HG02798 (cell line): ENCODE measurements around the gene PRSS38.

Source experiments
- ATAC-seq: cut with Tn5 transposase; IDR thresholded peaks from one replicate; pipeline ENCODE4 v1.9.1; 2021; ENCODE audit warnings: mild to moderate bottlenecking; ENCODE audit not compliant: unreplicated experiment, poor library complexity

The PRSS38 gene

GRCh38 chr1:227792216-227793078, 23.0 kb upstream of the PRSS38 start:
- no peak for ATAC-seq

GRCh38 chr1:227793079-227793947, 22.2 kb upstream of the PRSS38 start:
- no peak for ATAC-seq

GRCh38 chr1:227793948-227794816, 21.3 kb upstream of the PRSS38 start:
- no peak for ATAC-seq

GRCh38 chr1:227794817-227795192, 20.7 kb upstream of the PRSS38 start:
- no peak for ATAC-seq

- no peak for ATAC-seq
These were observed 19.7 kb upstream of the PRSS38 start for GRCh38 chr1:227795732-227796131.

GRCh38 chr1:227796359-227796915, 19.0 kb upstream of the PRSS38 start:
- ATAC-seq = no peak

GRCh38 chr1:227797144-227797543, 18.3 kb upstream of the PRSS38 start:
- ATAC-seq = no peak

GRCh38 chr1:227797625-227798024, 17.9 kb upstream of the PRSS38 start:
- no peak for ATAC-seq

GRCh38 chr1:227798078-227798802, 17.2 kb upstream of the PRSS38 start:
- ATAC-seq = no peak

GRCh38 chr1:227799756-227800155, 15.7 kb upstream of the PRSS38 start:
- ATAC-seq = no peak

GRCh38 chr1:227803933-227804332, 11.5 kb upstream of the PRSS38 start:
- ATAC-seq = no peak

GRCh38 chr1:227805606-227806197, 9.8 kb upstream of the PRSS38 start:
- no peak for ATAC-seq

GRCh38 chr1:227808566-227808965, 6.9 kb upstream of the PRSS38 start:
- no peak for ATAC-seq

GRCh38 chr1:227809026-227809425, 6.4 kb upstream of the PRSS38 start:
- no peak for ATAC-seq

- ATAC-seq = no peak
These were observed 1.5 kb upstream of the PRSS38 start for GRCh38 chr1:227813962-227814361.

- ATAC-seq = no peak
These were observed 1.4 kb downstream of the PRSS38 start for GRCh38 chr1:227816750-227817446.

- no peak for ATAC-seq
These were observed 8.1 kb downstream of the PRSS38 start for GRCh38 chr1:227823537-227823936.

GRCh38 chr1:227824204-227824603, 8.7 kb downstream of the PRSS38 start:
- ATAC-seq = no peak
